NT2/D1 (cell line): ENCODE measurements around the gene TTLL7.

Source experiments
- SUZ12 ChIP-seq: IDR thresholded peaks from 2 replicates; pipeline ENCODE4 v1.6.1; 2011; ENCODE audit not compliant: insufficient read length, insufficient read depth; ENCODE audit errors: extremely low read depth
- YY1 ChIP-seq: IDR thresholded peaks from 2 replicates; pipeline ENCODE4 v1.6.1; 2011; ENCODE audit not compliant: insufficient read length, insufficient read depth
- ZNF274 ChIP-seq: IDR thresholded peaks from 2 replicates; pipeline ENCODE4 v1.6.1; 2011; ENCODE audit warnings: mild to moderate bottlenecking, low read depth, low read length

- TF ChIP-seq SUZ12 (no peak), YY1 (no peak), ZNF274 (no peak)
Measured at GRCh38 chr1:83998498-83999315, at the start of gene TTLL7.
